DMS 273 treated with DMSO at 0.1 percent for 48 hours (cell line): ENCODE data around the gene ZFAND2B.
"Not testable (repeated sequence)": the region's sequence is repeated elsewhere in the genome, so short reads cannot be mapped to it uniquely, and the experiment has no call there.

ENCODE experiments used
- DNase-seq: peaks from one replicate; lab custom pipeline; 2025; lab: John Stamatoyannopoulos, UW

Gene ZFAND2B

GRCh38 chr2:219175928-219176817 is 30.4 kb upstream of the ZFAND2B start:
- no peak for DNase-seq

- peak; percentile 63 for DNase-seq
Measured at GRCh38 chr2:219176818-219177551, 29.6 kb upstream of the ZFAND2B start, which contains the start of gene CNPPD1. CNPPD1 (minus strand) TSS chr2:219176925; CDS start chr2:219176828, 97 bp downstream.

- peak; percentile 61 for DNase-seq
Measured at GRCh38 chr2:219177552-219178376, 28.8 kb upstream of the ZFAND2B start, which contains the start of gene RETREG2. RETREG2 (plus strand) TSS chr2:219178275; CDS start chr2:219178353, 78 bp downstream.

GRCh38 chr2:219178377-219179175 is 28.0 kb upstream of the ZFAND2B start:
- DNase-seq = no peak

GRCh38 chr2:219179601-219180465 is 26.7 kb upstream of the ZFAND2B start:
- no peak for DNase-seq

- no peak for DNase-seq
Measured at GRCh38 chr2:219180961-219181360, 25.6 kb upstream of the ZFAND2B start.

- DNase-seq = no peak
Measured at GRCh38 chr2:219181531-219181930, 25.1 kb upstream of the ZFAND2B start.

- no peak for DNase-seq
Measured at GRCh38 chr2:219182331-219183150, 24.0 kb upstream of the ZFAND2B start.

GRCh38 chr2:219183151-219183772 is 23.3 kb upstream of the ZFAND2B start:
- DNase-seq = no peak

- peak; percentile 90 for DNase-seq
Measured at GRCh38 chr2:219184121-219184520, 22.5 kb upstream of the ZFAND2B start.

GRCh38 chr2:219186754-219187456 is 19.7 kb upstream of the ZFAND2B start:
- DNase-seq = no peak

- no peak for DNase-seq
Measured at GRCh38 chr2:219197388-219197787, 9.2 kb upstream of the ZFAND2B start.

- no peak for DNase-seq
Measured at GRCh38 chr2:219198974-219199373, 7.6 kb upstream of the ZFAND2B start.

GRCh38 chr2:219199470-219200211 is 6.9 kb upstream of the ZFAND2B start:
- no peak for DNase-seq

GRCh38 chr2:219200502-219201326 is 5.9 kb upstream of the ZFAND2B start:
- DNase-seq = not testable (repeated sequence)

- DNase-seq = not testable (repeated sequence)
Measured at GRCh38 chr2:219201331-219201730, 5.3 kb upstream of the ZFAND2B start.
